ENCODE measurements around the gene MATR3. TPM values are rescaled to one million over a fixed set of nuclear protein-coding genes. Genes with fewer than 3 reads are reported as not detected.

Gene MATR3
- total RNA-seq, 1 donor from 2014 or later = 372 TPM

- Mint-ChIP-seq H3K9me3 (ENCODE audit: unreplicated experiment) (peaks cover 6% of the 10 kb centered on the region), H3K27me3 (ENCODE audit: unreplicated experiment) (peaks cover 4% of the 10 kb centered on the region), H3K36me3 (ENCODE audit: unreplicated experiment) (no peaks in the 10 kb centered on the region), H3K27ac (ENCODE audit: unreplicated experiment) (no peak overlapping the region), H3K4me1 (ENCODE audit: low read depth, unreplicated experiment) (peaks cover 9% of the 10 kb centered on the region), H3K4me3 (ENCODE audit: unreplicated experiment) (no peak overlapping the region)
- TF ChIP-seq CTCF (IDR thresholded peaks at IDR 0.05; ENCODE audit: partially characterized antibody, unreplicated experiment) = no peak
- DNase-seq = no peak
These were observed 17.1 kb upstream of the MATR3 start for GRCh38 chr5:139276426-139276825.

- H3K27me3 Mint-ChIP-seq (ENCODE audit: unreplicated experiment) = peaks cover 4% of the 10 kb centered on the region
- H3K9me3 Mint-ChIP-seq (ENCODE audit: unreplicated experiment) = peaks cover 6% of the 10 kb centered on the region
- no peak overlapping the region for H3K27ac Mint-ChIP-seq (ENCODE audit: unreplicated experiment)
- no peak for TF ChIP-seq CTCF (IDR thresholded peaks at IDR 0.05; ENCODE audit: partially characterized antibody, unreplicated experiment)
- peaks cover 13% of the 10 kb centered on the region for H3K4me1 Mint-ChIP-seq (ENCODE audit: low read depth, unreplicated experiment)
- DNase-seq = no peak
- H3K4me3 Mint-ChIP-seq (ENCODE audit: unreplicated experiment) = no peak overlapping the region
- no peaks in the 10 kb centered on the region for H3K36me3 Mint-ChIP-seq (ENCODE audit: unreplicated experiment)
These were observed 16.4 kb upstream of the MATR3 start for GRCh38 chr5:139277171-139277570.

GRCh38 chr5:139278540-139279274, 14.8 kb upstream of the MATR3 start:
- H3K9me3 Mint-ChIP-seq (ENCODE audit: unreplicated experiment) = peaks cover 6% of the 10 kb centered on the region
- DNase-seq = no peak
- no peak overlapping the region for H3K27ac Mint-ChIP-seq (ENCODE audit: unreplicated experiment)
- TF ChIP-seq CTCF (IDR thresholded peaks at IDR 0.05; ENCODE audit: partially characterized antibody, unreplicated experiment) = no peak
- no peak overlapping the region for H3K4me3 Mint-ChIP-seq (ENCODE audit: unreplicated experiment)
- peaks cover 7% of the 10 kb centered on the region for H3K27me3 Mint-ChIP-seq (ENCODE audit: unreplicated experiment)
- peaks cover 8% of the 10 kb centered on the region for H3K4me1 Mint-ChIP-seq (ENCODE audit: low read depth, unreplicated experiment)
- peaks cover 4% of the 10 kb centered on the region for H3K36me3 Mint-ChIP-seq (ENCODE audit: unreplicated experiment)

- no peak for TF ChIP-seq CTCF (IDR thresholded peaks at IDR 0.05; ENCODE audit: partially characterized antibody, unreplicated experiment)
- Mint-ChIP-seq H3K4me1 (ENCODE audit: low read depth, unreplicated experiment) (peaks cover 5% of the 10 kb centered on the region), H3K27ac (ENCODE audit: unreplicated experiment) (no peak overlapping the region), H3K36me3 (ENCODE audit: unreplicated experiment) (peaks cover 17% of the 10 kb centered on the region), H3K27me3 (ENCODE audit: unreplicated experiment) (peaks cover 6% of the 10 kb centered on the region), H3K4me3 (ENCODE audit: unreplicated experiment) (no peak overlapping the region), H3K9me3 (ENCODE audit: unreplicated experiment) (peaks cover 1% of the 10 kb centered on the region)
- no peak for DNase-seq
These were observed 11.4 kb upstream of the MATR3 start for GRCh38 chr5:139282197-139282557.

Data from glutamatergic neuron (in vitro differentiated cells).